PC-9 (cell line): ENCODE results near the gene SLCO2A1. TPM values are rescaled to one million over a fixed set of nuclear protein-coding genes. Genes with fewer than 3 reads are reported as not detected.

Source experiments
- BruUV-seq: library from RNA; stranded (reverse); fragments of 400-500 nt; replicated peaks from 2 replicates; lab custom pipeline; 2021; lab: Mats Ljungman, UMichigan
- CTCF ChIA-PET: fragments of 300-600 bp; sonication (Branson Sonifier 250); formaldehyde crosslinking; loops from one replicate; lab custom pipeline; 2022; ENCODE audit warnings: antibody characterized with exemption; lab: Charles Lee
- POLR2A ChIA-PET: fragments of 300-600 bp; sonication (Branson Sonifier 250); formaldehyde crosslinking; loops from one replicate; lab custom pipeline; 2022; ENCODE audit warnings: antibody characterized with exemption; ENCODE audit not compliant: unreplicated experiment; lab: Charles Lee
- DNase-seq, 2 experiments: peaks; one replicate each; pipeline versions ENCODE4 v3.0.0 to v3.0.0-alpha.2; 2015 to 2022; ENCODE audit warnings: mixed read lengths in 1 of 2
- H2AFZ ChIP-seq: fragments of 200-600 bp; sonication (generic); 2 replicates; pipeline ENCODE4 v1.8.1; 2017; ENCODE audit warnings: antibody characterized with exemption
- H3F3A ChIP-seq: fragments of 200-600 bp; sonication (generic); 2 replicates; pipeline ENCODE4 v1.8.1; 2017; ENCODE audit warnings: antibody characterized with exemption, mild to moderate bottlenecking, low read depth; ENCODE audit not compliant: insufficient read depth
- H3K27ac ChIP-seq: fragments of 200-600 bp; sonication (generic); 2 replicates; pipeline ENCODE4 v1.6.1; 2016; ENCODE audit warnings: mixed run types
- H3K27me3 ChIP-seq: fragments of 200-600 bp; sonication (generic); 2 replicates; pipeline ENCODE4 v1.6.1; 2016; ENCODE audit warnings: low read depth, mixed run types; ENCODE audit not compliant: insufficient read depth
- H3K36me3 ChIP-seq: fragments of 200-600 bp; sonication (generic); 2 replicates; pipeline ENCODE4 v1.6.1; 2016; ENCODE audit warnings: low read depth, mixed run types
- H3K4me1 ChIP-seq: fragments of 200-600 bp; sonication (generic); replicated peaks from 2 replicates; pipeline ENCODE4 v1.6.1; 2016; ENCODE audit warnings: mixed run types; ENCODE audit not compliant: insufficient read depth
- H3K4me2 ChIP-seq: fragments of 200-600 bp; sonication (generic); 2 replicates; pipeline ENCODE4 v1.6.1; 2017; ENCODE audit warnings: mixed run types
- H3K4me3 ChIP-seq: fragments of 200-600 bp; sonication (generic); 2 replicates; pipeline ENCODE4 v1.6.1; 2016; ENCODE audit warnings: mixed run types
- H3K79me2 ChIP-seq: fragments of 200-600 bp; sonication (generic); 2 replicates; pipeline ENCODE4 v1.6.1; 2017; ENCODE audit warnings: low read depth, mixed run types
- H3K9me2 ChIP-seq: fragments of 200-600 bp; sonication (generic); 2 replicates; pipeline ENCODE4 v1.8.1; 2017; ENCODE audit warnings: mild to moderate bottlenecking; ENCODE audit not compliant: insufficient read depth
- H3K9me3 ChIP-seq: fragments of 200-600 bp; sonication (generic); 2 replicates; pipeline ENCODE4 v1.8.1; 2016; ENCODE audit warnings: low read depth; ENCODE audit not compliant: insufficient read depth
- H4K20me1 ChIP-seq: fragments of 200-600 bp; sonication (generic); 2 replicates; pipeline ENCODE4 v1.8.1; 2017; ENCODE audit not compliant: insufficient read depth
- EZH2 ChIP-seq: fragments of 200-600 bp; sonication (generic); IDR thresholded peaks from 2 replicates; pipeline ENCODE4 v1.8.0; 2017; ENCODE audit warnings: antibody characterized with exemption, low read depth
- intact Hi-C: fragments of 100-400 bp; cut with micrococcal nuclease; formaldehyde crosslinking; loops from one replicate; pipeline ENCODE4 v1.10.0; 2022; ENCODE audit not compliant: unreplicated experiment
- total RNA-seq: library from RNA; stranded (reverse); gene quantifications from 2 replicates; pipeline ENCODE4 v1.2.3, GENCODE V29; 2021
- TF ChIP-seq, protein P1 (sequence below): fragments of 200-600 bp; sonication (generic); conservative IDR thresholded peaks from 2 replicates; pipeline ENCODE4 v1.6.1; 2017; ENCODE audit warnings: mixed run types, antibody characterized with exemption, mild to moderate bottlenecking, moderate library complexity

Gene SLCO2A1
- total RNA-seq, 1 experiment from 2014 or later = 0.44 TPM

DNA sequence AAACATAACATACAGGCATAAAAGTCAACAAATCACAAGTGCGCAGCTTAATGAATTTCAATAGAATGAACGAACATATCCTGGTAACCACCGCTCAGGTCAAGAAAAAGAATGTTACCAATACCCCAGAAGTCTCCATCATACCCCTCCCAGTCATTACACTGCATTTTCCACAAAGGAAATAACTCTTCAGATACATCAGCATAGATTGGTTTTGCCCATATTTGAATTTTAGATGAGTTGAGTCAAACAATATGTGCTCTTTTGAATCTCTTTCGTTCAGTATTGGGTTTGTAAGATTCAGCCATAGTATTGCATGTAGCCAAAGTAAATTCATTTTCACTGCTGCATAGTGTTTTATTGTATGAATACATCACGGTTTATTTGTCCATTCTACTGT, 127.9 kb downstream of the SLCO2A1 start:
- Histone ChIP-seq H3K4me3 (no peak overlapping the region), H3K4me1 (no peaks in the 10 kb centered on the region), H3K79me2 (no peaks in the 10 kb centered on the region), H3K9me2 (no peaks in the 10 kb centered on the region), H3K4me2 (no peak overlapping the region), H2AFZ (no peak overlapping the region), H3F3A (no peaks in the 10 kb centered on the region), H3K9me3 (no peaks in the 10 kb centered on the region), H4K20me1 (no peaks in the 10 kb centered on the region), H3K27ac (no peak overlapping the region), H3K27me3 (0 out of 2 replicates have a peak, but pooled peaks cover under 1% of the 10 kb centered on the region), H3K36me3 (no peaks in the 10 kb centered on the region)
- no peak for DNase-seq
- POLR2A ChIA-PET = no interaction called here
- no TSS peak for BruUV-seq
- TF ChIP-seq, protein P1, sequence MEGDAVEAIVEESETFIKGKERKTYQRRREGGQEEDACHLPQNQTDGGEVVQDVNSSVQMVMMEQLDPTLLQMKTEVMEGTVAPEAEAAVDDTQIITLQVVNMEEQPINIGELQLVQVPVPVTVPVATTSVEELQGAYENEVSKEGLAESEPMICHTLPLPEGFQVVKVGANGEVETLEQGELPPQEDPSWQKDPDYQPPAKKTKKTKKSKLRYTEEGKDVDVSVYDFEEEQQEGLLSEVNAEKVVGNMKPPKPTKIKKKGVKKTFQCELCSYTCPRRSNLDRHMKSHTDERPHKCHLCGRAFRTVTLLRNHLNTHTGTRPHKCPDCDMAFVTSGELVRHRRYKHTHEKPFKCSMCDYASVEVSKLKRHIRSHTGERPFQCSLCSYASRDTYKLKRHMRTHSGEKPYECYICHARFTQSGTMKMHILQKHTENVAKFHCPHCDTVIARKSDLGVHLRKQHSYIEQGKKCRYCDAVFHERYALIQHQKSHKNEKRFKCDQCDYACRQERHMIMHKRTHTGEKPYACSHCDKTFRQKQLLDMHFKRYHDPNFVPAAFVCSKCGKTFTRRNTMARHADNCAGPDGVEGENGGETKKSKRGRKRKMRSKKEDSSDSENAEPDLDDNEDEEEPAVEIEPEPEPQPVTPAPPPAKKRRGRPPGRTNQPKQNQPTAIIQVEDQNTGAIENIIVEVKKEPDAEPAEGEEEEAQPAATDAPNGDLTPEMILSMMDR = no peak
- TF ChIP-seq EZH2 = no peak
- CTCF ChIA-PET = no interaction called here
- intact Hi-C loops = no loop called here

DNA sequence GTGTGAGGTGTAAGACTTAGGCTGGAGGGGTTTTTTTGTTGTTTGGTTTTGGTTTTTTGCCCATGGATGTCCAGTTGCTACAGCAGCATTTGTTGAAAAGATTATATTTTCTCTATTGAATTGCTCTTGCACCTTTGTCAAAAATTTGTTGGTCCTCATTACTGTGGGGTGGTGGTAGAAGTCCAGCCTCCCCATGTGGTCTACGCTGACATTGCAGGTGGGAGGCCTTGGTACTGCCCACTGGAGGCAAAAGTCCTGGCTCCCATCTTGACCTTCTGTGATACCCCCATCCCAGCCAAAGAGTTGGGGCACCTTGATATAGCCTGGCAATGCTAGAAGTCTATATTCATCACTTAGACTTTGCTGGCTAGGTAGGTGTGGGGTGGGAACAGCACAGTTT, 128.6 kb downstream of the SLCO2A1 start:
- DNase-seq = no peak
- Histone ChIP-seq H3K4me1 (no peaks in the 10 kb centered on the region), H3K27me3 (0 out of 2 replicates have a peak, but pooled peaks cover 8% of the 10 kb centered on the region), H3F3A (no peaks in the 10 kb centered on the region), H3K9me2 (no peaks in the 10 kb centered on the region), H3K79me2 (no peaks in the 10 kb centered on the region), H3K4me2 (no peak overlapping the region), H3K27ac (no peak overlapping the region), H4K20me1 (no peaks in the 10 kb centered on the region), H2AFZ (no peak overlapping the region), H3K36me3 (no peaks in the 10 kb centered on the region), H3K4me3 (no peak overlapping the region), H3K9me3 (no peaks in the 10 kb centered on the region)
- ChIA-PET CTCF (no interaction called here), POLR2A (no interaction called here)
- BruUV-seq = no TSS peak
- intact Hi-C loops = no loop called here
- TF ChIP-seq EZH2 = no peak
- TF ChIP-seq, protein P1 = no peak

DNA sequence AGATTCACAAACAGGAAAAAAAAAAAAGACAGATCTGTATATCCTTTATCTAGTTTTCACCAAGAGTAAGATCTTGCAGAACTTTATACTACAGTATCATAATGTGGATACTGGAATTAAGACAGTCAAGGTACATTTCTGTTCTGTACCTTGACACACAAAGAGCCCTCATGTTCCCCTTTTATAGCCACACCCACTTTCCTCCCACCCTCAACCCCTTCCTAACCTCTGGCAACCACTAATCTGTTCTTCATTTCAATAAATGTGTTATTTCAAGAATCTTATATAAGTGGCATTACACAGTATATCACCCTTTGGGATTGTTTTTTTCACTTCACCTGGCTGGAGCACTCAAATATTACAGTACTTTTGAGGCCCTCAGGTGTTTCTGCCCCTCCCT, 130.4 kb downstream of the SLCO2A1 start:
- no peaks in the 10 kb centered on the region for H3F3A ChIP-seq
- H4K20me1 ChIP-seq = no peaks in the 10 kb centered on the region
- H2AFZ ChIP-seq = no peak overlapping the region
- DNase-seq = no peak
- no peaks in the 10 kb centered on the region for H3K36me3 ChIP-seq
- no peak overlapping the region for H3K4me3 ChIP-seq
- H3K9me2 ChIP-seq = no peaks in the 10 kb centered on the region
- H3K4me2 ChIP-seq = no peak overlapping the region
- BruUV-seq = no TSS peak
- no peaks in the 10 kb centered on the region for H3K79me2 ChIP-seq
- 0 out of 2 replicates have a peak, but pooled peaks cover 8% of the 10 kb centered on the region for H3K27me3 ChIP-seq
- no peaks in the 10 kb centered on the region for H3K4me1 ChIP-seq
- no peak overlapping the region for H3K27ac ChIP-seq
- POLR2A ChIA-PET = no interaction called here
- intact Hi-C loops = no loop called here
- TF ChIP-seq EZH2 = no peak
- TF ChIP-seq, protein P1 = no peak
- CTCF ChIA-PET = no interaction called here
- no peaks in the 10 kb centered on the region for H3K9me3 ChIP-seq
